SK-N-MC (cell line): ENCODE measurements around the gene MOSPD3.
"Not testable (repeated sequence)": the region's sequence is repeated elsewhere in the genome, so short reads cannot be mapped to it uniquely, and the experiment has no call there.

ENCODE experiments used
- DNase-seq: peaks from one replicate; pipeline ENCODE4 v3.0.0-alpha.2; 2011; ENCODE audit warnings: low read depth, low spot score
- H3K27ac ChIP-seq: fragments of 200-600 bp; sonication (generic); 2 replicates; pipeline ENCODE4 v1.5.1; 2016; ENCODE audit warnings: mixed run types
- H3K36me3 ChIP-seq: fragments of 200-600 bp; sonication (generic); 2 replicates; pipeline ENCODE4 v1.6.1; 2017; ENCODE audit warnings: antibody characterized with exemption, low read length, mixed read lengths; ENCODE audit not compliant: insufficient read depth
- H3K4me3 ChIP-seq: fragments of 200-600 bp; sonication (generic); 2 replicates; pipeline ENCODE4 v1.5.1; 2016
- H3K9ac ChIP-seq: fragments of 200-600 bp; sonication (generic); 2 replicates; pipeline ENCODE4 v1.8.0; 2017; ENCODE audit warnings: mixed run types, mixed read lengths; ENCODE audit not compliant: insufficient read length
- H3K9me3 ChIP-seq: fragments of 200-600 bp; sonication (generic); 2 replicates; pipeline ENCODE4 v1.6.1; 2017; ENCODE audit warnings: low read depth, mild to moderate bottlenecking, antibody characterized with exemption, low read length, moderate library complexity, mixed read lengths
- EZH2 ChIP-seq: fragments of 200-600 bp; sonication (generic); IDR thresholded peaks from one replicate; pipeline ENCODE4 v1.6.1; 2017; ENCODE audit warnings: antibody characterized with exemption
- FOXP2 ChIP-seq: optimal IDR thresholded peaks from 2 replicates; pipeline ENCODE3; 2011; ENCODE audit warnings: mild to moderate bottlenecking, moderate library complexity; ENCODE audit not compliant: insufficient read depth; ENCODE audit errors: extremely low read length, control extremely low read depth
- POLR2AphosphoS5 ChIP-seq: IDR thresholded peaks from 2 replicates; pipeline ENCODE4 v1.6.1; 2012; ENCODE audit warnings: mild to moderate bottlenecking, low read depth, low read length, borderline replicate concordance

MOSPD3 gene

DNA sequence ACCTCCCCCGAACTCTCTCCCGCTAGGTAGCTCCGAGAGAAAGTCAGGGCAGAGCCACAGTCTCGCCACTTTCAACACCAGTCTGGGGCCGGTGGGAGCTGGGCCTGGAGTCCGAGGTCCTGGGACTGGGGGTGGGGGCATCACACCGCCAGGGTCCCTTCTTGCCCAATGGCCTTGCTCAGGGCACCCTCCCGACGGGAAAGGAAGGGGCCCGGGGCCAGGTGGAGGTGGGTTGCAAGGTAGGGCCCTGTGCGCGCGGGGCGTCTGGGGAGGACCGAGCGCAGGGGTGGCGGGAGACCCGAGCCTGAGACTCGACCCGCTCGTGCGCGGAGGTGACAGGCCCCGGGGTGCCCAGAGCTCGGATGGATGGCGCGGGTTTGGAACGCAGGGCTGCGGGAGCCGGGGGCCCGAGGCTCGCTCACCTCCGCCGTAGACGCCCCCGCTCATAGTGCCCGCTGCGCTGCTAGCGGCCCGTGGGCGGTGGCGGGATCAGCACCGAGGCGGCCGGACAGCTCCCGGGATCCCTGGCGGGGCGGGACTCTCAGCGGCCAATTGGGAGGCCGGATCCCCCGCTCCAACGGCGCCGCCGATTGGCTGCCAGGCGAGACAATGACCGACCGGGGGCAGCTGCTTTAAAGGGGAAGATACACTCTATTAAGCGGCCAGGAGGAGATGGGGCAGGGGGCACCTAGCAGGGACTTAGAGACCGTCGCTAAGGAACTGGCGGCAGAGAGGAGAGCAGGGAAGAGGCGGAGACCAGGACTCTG is 43.8 kb downstream of the MOSPD3 start, which contains the start of gene ACTL6B:
ACTL6B (minus strand) TSS at position 541 of the 767 bp plus-strand sequence; CDS start at position 447, 94 bp downstream.
- no peaks in the 10 kb centered on the region for H3K36me3 ChIP-seq
- no peak within 1 kb of the TSS for H3K9ac ChIP-seq
- no peak within 1 kb of the TSS for H3K27ac ChIP-seq
- H3K9me3 ChIP-seq: no peaks in the 10 kb centered on the region
- no peak for TF ChIP-seq POLR2AphosphoS5
- TF ChIP-seq EZH2: no peak
- TF ChIP-seq FOXP2: no peak
- no peak for DNase-seq
- no peak within 1 kb of the TSS for H3K4me3 ChIP-seq

- H3K9me3 ChIP-seq, DNase-seq, H3K4me3 ChIP-seq, H3K9ac ChIP-seq, H3K27ac ChIP-seq, H3K36me3 ChIP-seq: not testable (repeated sequence)
Observed at GRCh38 chr7:100662194-100662776, 49.9 kb downstream of the MOSPD3 start.
